Amniotic epithelial cell (primary cell): Measurements from ENCODE around the gene HNF1A.

Experiments
- DNase-seq: peaks from one replicate; pipeline ENCODE4 v3.0.0-alpha.2; 2010; ENCODE audit warnings: low read depth

Gene HNF1A

DNA sequence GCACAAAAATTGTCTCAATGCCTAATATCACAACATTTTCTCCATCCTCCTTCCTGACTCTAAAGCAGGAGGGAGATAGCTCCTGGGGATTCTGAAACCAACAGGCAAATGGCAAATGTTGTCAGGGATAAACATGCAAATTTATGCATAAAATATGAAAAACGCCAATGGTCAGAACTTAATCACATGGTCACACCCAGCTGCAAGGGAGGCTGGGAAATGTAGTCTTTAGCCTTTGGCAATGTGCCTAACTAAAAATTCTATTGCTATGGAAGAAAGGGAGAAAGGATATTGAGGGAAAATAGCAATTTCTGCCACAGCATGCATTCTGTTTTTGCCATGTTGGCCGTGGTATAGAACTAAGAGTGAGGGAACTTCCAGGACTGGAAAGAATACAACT, 72.4 kb downstream of the HNF1A start:
- DNase-seq, result no peak
